SU-DHL-6 (cell line): ENCODE results near the gene E2F3.

Experiments used
- CTCF ChIP-seq: fragments of 200-600 bp; sonication (generic); IDR thresholded peaks from one replicate; pipeline ENCODE4 v1.5.1; 2017; ENCODE audit warnings: antibody characterized with exemption, mild to moderate bottlenecking, low read length, moderate library complexity; ENCODE audit not compliant: insufficient read depth, poor library complexity, severe bottlenecking
- EZH2phosphoT487 ChIP-seq: fragments of 200-600 bp; sonication (generic), shearing (Covaris generic); conservative IDR thresholded peaks from 2 replicates; pipeline ENCODE4 v1.6.1; 2018; ENCODE audit warnings: mild to moderate bottlenecking, antibody characterized with exemption, low read length, moderate library complexity, mixed read lengths

- TF ChIP-seq CTCF (no peak), EZH2phosphoT487 (no peak)
Observed at GRCh38 chr6:20354366-20354765, 47.3 kb upstream of the E2F3 start.
